PC-3 (cell line): ENCODE data around the gene TSBP1. TPM values are rescaled to one million over a fixed set of nuclear protein-coding genes. Genes with fewer than 3 reads are reported as not detected.
A peak's percentile ranks its signal among the peaks of the same experiment; 100 is the strongest.

Experiments
- ATAC-seq: fragments of 200-7000 bp; cut with Tn5 transposase; 2 replicates; pipeline ENCODE4 v1.9.1; 2020; ENCODE audit warnings: mild to moderate bottlenecking, moderate library complexity
- BruUV-seq: library from RNA; stranded (reverse); fragments of 400-500 nt; replicated peaks from 2 replicates; lab custom pipeline; 2021; lab: Mats Ljungman, UMichigan
- CTCF ChIA-PET: fragments of 300-600 bp; sonication (Branson Sonifier 250); formaldehyde crosslinking; loops from one replicate; lab custom pipeline; 2022; ENCODE audit warnings: antibody characterized with exemption; lab: Charles Lee
- POLR2A ChIA-PET: fragments of 300-600 bp; sonication (Branson Sonifier 250); formaldehyde crosslinking; loops from one replicate; lab custom pipeline; 2022; ENCODE audit warnings: antibody characterized with exemption; ENCODE audit not compliant: unreplicated experiment; lab: Charles Lee
- DNase-seq: peaks from one replicate; pipeline ENCODE4 v3.0.0-alpha.2; 2015
- H2AFZ ChIP-seq: fragments of 300-600 bp; sonication (generic); 2 replicates; pipeline ENCODE4 v1.6.0; 2016; ENCODE audit warnings: antibody characterized with exemption, low read length
- H3F3A ChIP-seq: fragments of 300-600 bp; sonication (generic); one replicate; pipeline ENCODE4 v1.6.0; 2017; ENCODE audit warnings: antibody characterized with exemption, low read length, control low read depth, mild to moderate bottlenecking; ENCODE audit not compliant: unreplicated experiment
- H3K27ac ChIP-seq: fragments of 300-600 bp; sonication (generic); 2 replicates; pipeline ENCODE4 v1.5.1; 2016; ENCODE audit warnings: mild to moderate bottlenecking, low read length
- H3K27me3 ChIP-seq: fragments of 300-600 bp; sonication (generic); 2 replicates; pipeline ENCODE4 v1.6.1; 2016; ENCODE audit warnings: low read length, mixed read lengths
- H3K36me3 ChIP-seq: fragments of 300-600 bp; sonication (generic); 2 replicates; pipeline ENCODE4 v1.6.1; 2016; ENCODE audit warnings: low read depth, mixed run types, low read length, mixed read lengths
- H3K4me1 ChIP-seq: fragments of 300-600 bp; sonication (generic); 2 replicates; pipeline ENCODE4 v1.5.1; 2016; ENCODE audit warnings: low read length; ENCODE audit not compliant: insufficient read depth
- H3K4me2 ChIP-seq: fragments of 300-600 bp; sonication (generic); 2 replicates; pipeline ENCODE4 v1.6.0; 2016; ENCODE audit warnings: low read length
- H3K4me3 ChIP-seq: fragments of 300-600 bp; sonication (generic); 2 replicates; pipeline ENCODE4 v1.5.1; 2016; ENCODE audit warnings: mild to moderate bottlenecking, low read length, mixed read lengths
- H3K79me2 ChIP-seq: fragments of 300-600 bp; sonication (generic); 2 replicates; pipeline ENCODE4 v1.6.1; 2017; ENCODE audit warnings: low read length, mixed read lengths
- H3K9ac ChIP-seq: fragments of 300-600 bp; sonication (generic); 2 replicates; pipeline ENCODE4 v1.6.0; 2016; ENCODE audit warnings: mild to moderate bottlenecking, low read length
- H3K9me2 ChIP-seq: fragments of 300-600 bp; sonication (generic); replicated peaks from 2 replicates; pipeline ENCODE4 v1.6.1; 2016; ENCODE audit warnings: mixed run types, low read length, mixed read lengths
- H3K9me3 ChIP-seq: fragments of 300-600 bp; sonication (generic); 2 replicates; pipeline ENCODE4 v1.6.1; 2016; ENCODE audit warnings: low read length, mixed read lengths
- H4K20me1 ChIP-seq: fragments of 300-600 bp; sonication (generic); 2 replicates; pipeline ENCODE4 v1.6.1; 2016; ENCODE audit warnings: low read length, mixed read lengths
- EZH2 ChIP-seq: fragments of 300-600 bp; sonication (generic); IDR thresholded peaks from one replicate; pipeline ENCODE4 v1.6.1; 2017; ENCODE audit warnings: antibody characterized with exemption, mild to moderate bottlenecking, low read length; ENCODE audit not compliant: unreplicated experiment
- EZH2phosphoT487 ChIP-seq: fragments of 300-600 bp; sonication (generic); IDR thresholded peaks from 2 replicates; pipeline ENCODE4 v1.6.1; 2018; ENCODE audit warnings: mild to moderate bottlenecking, antibody characterized with exemption, low read length, borderline replicate concordance
- intact Hi-C: fragments of 100-400 bp; cut with micrococcal nuclease; formaldehyde crosslinking; loops from 2 replicates; pipeline ENCODE4 v1.9.0; 2023
- total RNA-seq: library from RNA; depleted of rRNA; stranded (reverse); fragments of >200 nt; gene quantifications from 2 replicates; pipeline ENCODE4 v1.2.3, GENCODE V29; 2014
- TF ChIP-seq, protein P1 (sequence below): fragments of 300-600 bp; sonication (generic); conservative IDR thresholded peaks from 2 replicates; pipeline ENCODE4 v1.5.1; 2017; ENCODE audit warnings: antibody characterized with exemption, low read depth, mild to moderate bottlenecking, low read length

The TSBP1 gene
- total RNA-seq, 1 experiment from 2014 or later = not detected

DNA sequence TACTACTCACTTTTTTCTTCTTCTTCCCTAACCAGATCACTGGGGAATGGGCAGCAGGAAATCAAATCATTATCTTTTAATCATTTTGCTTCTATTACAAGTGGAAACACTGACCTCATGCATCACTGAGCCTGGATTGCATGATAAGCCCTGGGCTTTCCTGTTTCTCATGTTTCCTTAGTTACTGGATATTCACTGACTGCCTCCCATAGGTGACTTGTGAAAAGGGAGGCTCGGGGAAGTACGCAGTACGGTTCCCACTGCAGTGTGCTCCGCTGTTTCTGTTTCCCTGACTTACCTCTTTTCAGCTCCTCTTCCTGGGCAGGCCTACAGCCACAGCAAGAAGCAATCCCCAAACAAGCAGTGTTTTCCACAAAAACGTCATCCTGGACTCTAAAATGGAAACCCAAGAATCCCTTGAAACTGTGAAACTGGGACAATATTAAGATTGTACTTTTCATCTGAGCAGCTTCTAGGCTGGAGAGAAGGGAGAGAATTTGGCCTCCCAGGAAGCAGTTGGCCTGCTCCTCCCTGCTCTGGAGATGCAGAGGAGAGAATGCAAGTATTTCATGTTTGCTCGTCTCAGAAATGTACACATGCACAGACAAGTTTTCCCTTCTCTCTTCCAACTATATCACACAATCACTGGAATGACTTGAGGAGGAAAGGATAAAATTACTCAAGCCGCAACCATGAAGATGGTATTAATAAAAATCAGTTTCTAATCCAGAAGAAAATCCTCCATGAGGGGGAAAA lies 22.1 kb upstream of the TSBP1 start:
- Histone ChIP-seq H3K36me3 (no peaks in the 10 kb centered on the region), H3K4me1 (peaks cover 14% of the 10 kb centered on the region; the same call in 1 of the 2 replicates), H3K9me2 (no peaks in the 10 kb centered on the region), H4K20me1 (no peaks in the 10 kb centered on the region), H3K27me3 (no peaks in the 10 kb centered on the region), H3K4me2 (no peak overlapping the region), H3K9ac (no peak overlapping the region), H3K79me2 (no peaks in the 10 kb centered on the region), H3K4me3 (no peak overlapping the region), H3F3A (no peaks in the 10 kb centered on the region), H3K9me3 (no peaks in the 10 kb centered on the region), H2AFZ (peak overlapping the region; percentile 53; the same call in 1 of the 2 replicates), H3K27ac (no peak overlapping the region)
- intact Hi-C loops = no loop called here
- ATAC-seq (peak; percentile 50), DNase-seq (peak; percentile 44)
- TF ChIP-seq EZH2 (no peak), EZH2phosphoT487 (no peak)
- TF ChIP-seq, protein P1, sequence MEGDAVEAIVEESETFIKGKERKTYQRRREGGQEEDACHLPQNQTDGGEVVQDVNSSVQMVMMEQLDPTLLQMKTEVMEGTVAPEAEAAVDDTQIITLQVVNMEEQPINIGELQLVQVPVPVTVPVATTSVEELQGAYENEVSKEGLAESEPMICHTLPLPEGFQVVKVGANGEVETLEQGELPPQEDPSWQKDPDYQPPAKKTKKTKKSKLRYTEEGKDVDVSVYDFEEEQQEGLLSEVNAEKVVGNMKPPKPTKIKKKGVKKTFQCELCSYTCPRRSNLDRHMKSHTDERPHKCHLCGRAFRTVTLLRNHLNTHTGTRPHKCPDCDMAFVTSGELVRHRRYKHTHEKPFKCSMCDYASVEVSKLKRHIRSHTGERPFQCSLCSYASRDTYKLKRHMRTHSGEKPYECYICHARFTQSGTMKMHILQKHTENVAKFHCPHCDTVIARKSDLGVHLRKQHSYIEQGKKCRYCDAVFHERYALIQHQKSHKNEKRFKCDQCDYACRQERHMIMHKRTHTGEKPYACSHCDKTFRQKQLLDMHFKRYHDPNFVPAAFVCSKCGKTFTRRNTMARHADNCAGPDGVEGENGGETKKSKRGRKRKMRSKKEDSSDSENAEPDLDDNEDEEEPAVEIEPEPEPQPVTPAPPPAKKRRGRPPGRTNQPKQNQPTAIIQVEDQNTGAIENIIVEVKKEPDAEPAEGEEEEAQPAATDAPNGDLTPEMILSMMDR = peak; percentile 33; the same call in 1 of the 2 replicates
- CTCF ChIA-PET = no interaction called here
- no TSS peak for BruUV-seq
- POLR2A ChIA-PET = interaction anchor here (0.6 kb wide), 1 partner anchor 97 kb away, joined by 3 read pairs; no protein-coding TSS in a partner anchor

DNA sequence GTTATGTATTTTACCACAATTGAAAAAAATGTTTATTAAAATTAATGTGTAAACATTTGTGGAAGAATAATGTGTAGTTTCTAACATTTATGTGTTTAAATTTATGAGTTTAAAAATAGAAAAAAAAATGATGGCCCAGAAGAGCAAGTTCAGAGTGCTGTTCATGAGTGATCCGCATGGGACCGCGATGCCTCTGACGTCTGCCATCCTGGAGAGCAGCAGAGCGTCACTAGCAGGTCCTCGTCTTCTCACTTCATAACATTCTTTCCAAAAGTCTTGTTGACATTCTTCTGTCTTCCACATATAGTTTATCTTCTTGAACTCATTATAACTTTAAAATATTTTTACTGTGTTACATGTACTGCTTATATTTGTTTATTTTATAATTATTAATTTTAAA lies 19.8 kb upstream of the TSBP1 start:
- no peak overlapping the region for H3K4me2 ChIP-seq
- CTCF ChIA-PET = no interaction called here
- H3K36me3 ChIP-seq = no peaks in the 10 kb centered on the region
- DNase-seq (no peak), ATAC-seq (no peak)
- no peaks in the 10 kb centered on the region for H3K9me3 ChIP-seq
- no peaks in the 10 kb centered on the region for H4K20me1 ChIP-seq
- no peaks in the 10 kb centered on the region for H3K9me2 ChIP-seq
- POLR2A ChIA-PET = no interaction called here
- TF ChIP-seq, protein P1 = no peak
- TF ChIP-seq EZH2phosphoT487 = no peak
- TF ChIP-seq EZH2 = no peak
- peaks cover 8% of the 10 kb centered on the region; the same call in 1 of the 2 replicates for H3K4me1 ChIP-seq
- no peak overlapping the region for H3K9ac ChIP-seq
- H3K4me3 ChIP-seq = no peak overlapping the region
- H2AFZ ChIP-seq = no peak overlapping the region
- no TSS peak for BruUV-seq
- H3F3A ChIP-seq = no peaks in the 10 kb centered on the region
- intact Hi-C loops = no loop called here
- no peaks in the 10 kb centered on the region for H3K79me2 ChIP-seq
- no peaks in the 10 kb centered on the region for H3K27me3 ChIP-seq
- no peak overlapping the region for H3K27ac ChIP-seq
